Right lobe of liver (tissue), 4 donors: ENCODE measurements around the gene RAD18.

Experiments used
- POLR2A ChIP-seq: fragments of 450-650 bp; IDR thresholded peaks from one replicate; pipeline ENCODE4 v1.6.1; 2017; ENCODE audit warnings: antibody characterized with exemption, mild to moderate bottlenecking
- TF ChIP-seq, protein P1 (sequence below), 4 donors: fragments of 200-600 bp in 3 of 4; fragments of 450-650 bp in 1 of 4; IDR thresholded peaks; one replicate each; pipeline versions ENCODE4 v1.5.1 to v1.8.0; 2016 to 2022; ENCODE audit warnings: antibody characterized with exemption in 4 of 4, mild to moderate bottlenecking in 2 of 4
- donor health status: DM: no; HTN: no; CAD: no.
- donor health status: DM: no; HTN: no; CAD: no.
- donor health status: DM: no; HTN: yes; CAD: no.

DNA sequence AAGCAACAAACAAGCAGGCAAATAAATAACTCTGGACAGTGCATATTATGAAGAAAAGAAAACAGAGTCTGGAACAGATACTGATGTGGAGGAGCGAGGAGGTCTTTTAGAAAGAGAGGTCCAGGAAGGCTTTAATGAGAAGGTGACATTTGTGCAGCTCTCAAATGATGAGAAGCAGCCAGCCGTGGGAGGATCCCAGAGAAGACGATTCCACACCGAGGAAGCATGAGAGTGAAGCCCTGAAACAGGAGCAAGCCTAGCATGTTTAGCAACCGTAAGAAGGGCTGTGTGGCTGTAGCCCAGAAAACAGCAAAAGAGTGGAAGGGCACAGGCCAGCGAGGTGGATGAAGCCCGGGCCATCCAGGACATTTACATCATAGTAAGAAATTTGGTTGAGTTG, 93.1 kb downstream of the RAD18 start:
- TF ChIP-seq POLR2A = no peak
- TF ChIP-seq, protein P1, sequence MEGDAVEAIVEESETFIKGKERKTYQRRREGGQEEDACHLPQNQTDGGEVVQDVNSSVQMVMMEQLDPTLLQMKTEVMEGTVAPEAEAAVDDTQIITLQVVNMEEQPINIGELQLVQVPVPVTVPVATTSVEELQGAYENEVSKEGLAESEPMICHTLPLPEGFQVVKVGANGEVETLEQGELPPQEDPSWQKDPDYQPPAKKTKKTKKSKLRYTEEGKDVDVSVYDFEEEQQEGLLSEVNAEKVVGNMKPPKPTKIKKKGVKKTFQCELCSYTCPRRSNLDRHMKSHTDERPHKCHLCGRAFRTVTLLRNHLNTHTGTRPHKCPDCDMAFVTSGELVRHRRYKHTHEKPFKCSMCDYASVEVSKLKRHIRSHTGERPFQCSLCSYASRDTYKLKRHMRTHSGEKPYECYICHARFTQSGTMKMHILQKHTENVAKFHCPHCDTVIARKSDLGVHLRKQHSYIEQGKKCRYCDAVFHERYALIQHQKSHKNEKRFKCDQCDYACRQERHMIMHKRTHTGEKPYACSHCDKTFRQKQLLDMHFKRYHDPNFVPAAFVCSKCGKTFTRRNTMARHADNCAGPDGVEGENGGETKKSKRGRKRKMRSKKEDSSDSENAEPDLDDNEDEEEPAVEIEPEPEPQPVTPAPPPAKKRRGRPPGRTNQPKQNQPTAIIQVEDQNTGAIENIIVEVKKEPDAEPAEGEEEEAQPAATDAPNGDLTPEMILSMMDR (IDR thresholded peaks at IDR 0.05) = no peak
